Mammary epithelial cell (primary cell): ENCODE results near the gene FANK1.

Experiments
- EZH2 ChIP-seq: IDR thresholded peaks from 2 replicates; pipeline ENCODE4 v1.6.1; 2012; ENCODE audit warnings: low read length, inconsistent platforms, borderline replicate concordance
- TF ChIP-seq, protein P1 (sequence below), 2 donors: IDR thresholded peaks in 1 of 2; conservative IDR thresholded peaks in 1 of 2; 2 replicates each; pipeline ENCODE4 v1.5.1; 2011 to 2012; ENCODE audit warnings: inconsistent platforms in 2 of 2, low read length in 2 of 2, mild to moderate bottlenecking in 2 of 2, control low read depth in 1 of 2, low read depth in 1 of 2; ENCODE audit not compliant: insufficient read depth in 1 of 2; ENCODE audit errors: extremely low read depth in 1 of 2

DNA sequence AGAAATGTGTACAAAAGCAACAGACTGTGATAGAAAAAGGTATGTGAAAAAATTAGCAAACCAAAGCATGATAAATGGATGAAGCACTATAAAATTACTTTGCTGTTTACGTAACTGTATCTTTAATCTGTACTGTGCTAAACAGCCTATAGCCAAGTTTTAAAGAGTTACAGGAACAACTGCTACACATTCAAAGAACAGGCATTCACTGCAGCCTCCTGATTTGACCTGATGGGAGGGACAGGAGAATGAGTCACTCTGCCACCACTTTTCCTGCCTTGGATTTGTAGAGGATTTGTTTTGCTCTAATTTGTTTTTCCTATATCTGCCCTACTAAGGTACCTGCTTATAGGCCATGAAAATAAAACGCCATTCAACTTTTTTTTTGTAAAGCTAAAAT lies 116.1 kb downstream of the FANK1 start:
- TF ChIP-seq, protein P1, sequence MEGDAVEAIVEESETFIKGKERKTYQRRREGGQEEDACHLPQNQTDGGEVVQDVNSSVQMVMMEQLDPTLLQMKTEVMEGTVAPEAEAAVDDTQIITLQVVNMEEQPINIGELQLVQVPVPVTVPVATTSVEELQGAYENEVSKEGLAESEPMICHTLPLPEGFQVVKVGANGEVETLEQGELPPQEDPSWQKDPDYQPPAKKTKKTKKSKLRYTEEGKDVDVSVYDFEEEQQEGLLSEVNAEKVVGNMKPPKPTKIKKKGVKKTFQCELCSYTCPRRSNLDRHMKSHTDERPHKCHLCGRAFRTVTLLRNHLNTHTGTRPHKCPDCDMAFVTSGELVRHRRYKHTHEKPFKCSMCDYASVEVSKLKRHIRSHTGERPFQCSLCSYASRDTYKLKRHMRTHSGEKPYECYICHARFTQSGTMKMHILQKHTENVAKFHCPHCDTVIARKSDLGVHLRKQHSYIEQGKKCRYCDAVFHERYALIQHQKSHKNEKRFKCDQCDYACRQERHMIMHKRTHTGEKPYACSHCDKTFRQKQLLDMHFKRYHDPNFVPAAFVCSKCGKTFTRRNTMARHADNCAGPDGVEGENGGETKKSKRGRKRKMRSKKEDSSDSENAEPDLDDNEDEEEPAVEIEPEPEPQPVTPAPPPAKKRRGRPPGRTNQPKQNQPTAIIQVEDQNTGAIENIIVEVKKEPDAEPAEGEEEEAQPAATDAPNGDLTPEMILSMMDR (conservative IDR thresholded peaks at IDR 0.05 in 1 of 2, IDR thresholded peaks at IDR 0.05 in 1 of 2; ENCODE audit: extremely low read depth in 1 of 2, insufficient read depth in 1 of 2, low read depth in 1 of 2, low read length in 2 of 2): no peak
- no peak for TF ChIP-seq EZH2
